Activated CD4-positive, alpha-beta T cell treated with anti-CD3 and anti-CD28 coated beads, Interleukin-2, amount 10 ng/mL, durations not matched to agents 24 days and 14 days (primary cell): ENCODE results near the gene MSL3. TPM values are rescaled to one million over a fixed set of nuclear protein-coding genes. Genes with fewer than 3 reads are reported as not detected.

Experiments used
- total RNA-seq: library from RNA; stranded (reverse); gene quantifications from 2 replicates; pipeline ENCODE4 v1.2.3, GENCODE V29; 2022

Gene MSL3
- total RNA-seq, 1 donor from 2014 or later = 39.1 TPM

Other genes with a start within 250 kb of the MSL3 start
- not detected in 2 replicates for gene ARHGAP6, start 92.3 kb upstream of the MSL3 start, total RNA-seq